Measurements from ENCODE around the gene VPS13C. TPM values are rescaled to one million over a fixed set of nuclear protein-coding genes. Genes with fewer than 3 reads are reported as not detected.

The VPS13C gene
- total and polyA plus RNA-seq, 10 donors = 32.9 to 194 (median 147) TPM

DNA sequence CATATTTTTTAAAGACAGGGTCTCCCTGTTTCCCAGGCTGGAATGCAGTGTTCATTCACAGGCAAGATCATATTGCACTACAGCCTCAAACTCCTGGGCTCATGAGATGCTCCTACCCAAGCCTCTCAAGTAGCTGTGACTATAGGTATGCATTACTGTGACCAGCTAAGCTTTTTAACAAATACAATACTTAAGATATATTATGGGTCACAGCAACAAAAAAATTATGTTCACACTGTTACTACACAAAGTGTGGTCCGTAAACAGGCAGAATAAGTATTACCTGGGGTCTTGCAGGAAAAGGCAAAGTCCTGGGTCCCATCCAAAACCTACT lies 152.5 kb downstream of the VPS13C start:
- no peak overlapping the region for H3K27ac ChIP-seq
- H3K36me3 ChIP-seq = peaks cover 0 to 99% (median 74%) of the 10 kb centered on the region in 6 donors
- 94 to 100% (median 96%) methylated on average over 1 of the region's 1 CpG for WGBS, 5 donors
- TF ChIP-seq POLR2A (IDR thresholded peaks at IDR 0.05) (no peak), POLR2AphosphoS5 (IDR thresholded peaks at IDR 0.05) (no peak)
- TF ChIP-seq, protein P1, sequence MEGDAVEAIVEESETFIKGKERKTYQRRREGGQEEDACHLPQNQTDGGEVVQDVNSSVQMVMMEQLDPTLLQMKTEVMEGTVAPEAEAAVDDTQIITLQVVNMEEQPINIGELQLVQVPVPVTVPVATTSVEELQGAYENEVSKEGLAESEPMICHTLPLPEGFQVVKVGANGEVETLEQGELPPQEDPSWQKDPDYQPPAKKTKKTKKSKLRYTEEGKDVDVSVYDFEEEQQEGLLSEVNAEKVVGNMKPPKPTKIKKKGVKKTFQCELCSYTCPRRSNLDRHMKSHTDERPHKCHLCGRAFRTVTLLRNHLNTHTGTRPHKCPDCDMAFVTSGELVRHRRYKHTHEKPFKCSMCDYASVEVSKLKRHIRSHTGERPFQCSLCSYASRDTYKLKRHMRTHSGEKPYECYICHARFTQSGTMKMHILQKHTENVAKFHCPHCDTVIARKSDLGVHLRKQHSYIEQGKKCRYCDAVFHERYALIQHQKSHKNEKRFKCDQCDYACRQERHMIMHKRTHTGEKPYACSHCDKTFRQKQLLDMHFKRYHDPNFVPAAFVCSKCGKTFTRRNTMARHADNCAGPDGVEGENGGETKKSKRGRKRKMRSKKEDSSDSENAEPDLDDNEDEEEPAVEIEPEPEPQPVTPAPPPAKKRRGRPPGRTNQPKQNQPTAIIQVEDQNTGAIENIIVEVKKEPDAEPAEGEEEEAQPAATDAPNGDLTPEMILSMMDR (IDR thresholded peaks at IDR 0.05 in 8 of 11, conservative IDR thresholded peaks at IDR 0.05 in 3 of 11) = no peak
- H3K27me3 ChIP-seq (replicated peaks in 1 of 7) = no peaks in the 10 kb centered on the region
- H3K4me3 ChIP-seq = no peak overlapping the region
- no peaks in the 10 kb centered on the region for H3K4me1 ChIP-seq
- H3K9me3 ChIP-seq = peaks cover 0 to 9% (median 3%) of the 10 kb centered on the region in 8 donors
- DNase-seq = no peak
- intact Hi-C loops (cut with DNase I; ENCODE audit: low total_unique reads) = no loop called here

DNA sequence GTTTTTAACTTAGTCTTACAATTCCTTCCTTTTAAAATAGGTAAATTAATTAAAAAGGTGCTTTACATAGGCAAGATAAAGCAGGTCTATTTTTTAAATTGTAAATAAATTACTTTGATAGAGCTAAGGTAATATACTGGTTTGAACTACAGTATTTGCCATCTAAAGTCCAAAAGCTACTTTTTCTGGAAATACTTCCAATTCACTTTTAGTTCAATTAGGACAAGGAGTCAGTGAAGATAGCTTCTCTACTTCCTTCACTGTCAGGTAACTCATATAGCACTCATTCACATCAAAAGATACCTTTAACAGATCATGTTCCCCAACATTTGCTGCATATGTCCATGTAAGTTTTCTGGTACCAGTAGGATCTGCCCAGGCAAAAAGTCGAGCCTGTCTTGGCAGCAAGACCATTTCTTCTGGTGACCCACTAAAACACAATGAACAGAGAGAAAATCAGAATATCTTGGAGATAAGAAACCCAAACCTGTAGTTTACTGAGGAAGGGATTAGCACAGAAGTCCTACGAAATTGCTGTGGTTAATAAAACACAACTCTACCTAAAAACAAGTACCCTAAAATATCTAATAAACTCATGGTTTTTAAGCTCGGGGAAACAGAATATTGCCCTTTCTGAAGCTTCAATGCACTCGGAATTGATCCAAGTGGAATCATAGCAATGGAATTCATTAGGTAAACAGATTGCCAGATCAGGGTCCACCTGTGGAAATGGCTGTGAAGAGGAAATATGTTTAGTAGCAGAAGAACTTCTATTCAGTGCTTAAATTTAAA lies 153.1 kb downstream of the VPS13C start:
- no peak for DNase-seq
- no peak for TF ChIP-seq POLR2AphosphoS5 (IDR thresholded peaks at IDR 0.05)
- TF ChIP-seq POLR2A (IDR thresholded peaks at IDR 0.05) = no peak
- TF ChIP-seq, protein P1 (IDR thresholded peaks at IDR 0.05 in 8 of 11, conservative IDR thresholded peaks at IDR 0.05 in 3 of 11) = no peak
- intact Hi-C loops (cut with DNase I; ENCODE audit: low total_unique reads) = no loop called here
- peaks cover 0 to 100% (median 77%) of the 10 kb centered on the region in 6 donors for H3K36me3 ChIP-seq
- no peak overlapping the region for H3K4me3 ChIP-seq
- no peak overlapping the region for H3K27ac ChIP-seq
- H3K9me3 ChIP-seq = peaks cover 0 to 15% (median 9%) of the 10 kb centered on the region in 8 donors
- H3K4me1 ChIP-seq = no peaks in the 10 kb centered on the region
- 90 to 98% (median 96%) methylated on average over 4 of the region's 4 CpGs for WGBS, 5 donors
- no peaks in the 10 kb centered on the region for H3K27me3 ChIP-seq (replicated peaks in 1 of 7)

DNA sequence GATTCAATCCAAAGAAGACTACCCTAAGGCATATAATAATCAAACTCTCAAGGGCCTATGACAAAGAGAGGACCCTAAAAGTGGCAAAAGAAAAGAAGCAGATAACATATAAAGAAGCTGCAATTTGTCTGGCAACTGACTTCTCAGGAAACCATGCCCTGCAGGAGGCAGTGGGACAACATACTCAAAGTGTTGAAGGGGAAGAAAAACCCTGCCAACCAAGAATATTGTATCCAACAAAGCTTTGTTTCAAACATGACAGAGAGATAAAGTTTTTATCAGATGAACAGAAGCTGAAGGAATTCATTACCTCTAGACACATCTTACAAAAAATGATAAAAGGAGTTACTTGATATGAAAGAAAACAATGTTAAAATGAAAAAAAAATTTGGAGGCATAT lies 167.1 kb downstream of the VPS13C start:
- peaks cover 6 to 97% (median 58%) of the 10 kb centered on the region in 6 donors for H3K36me3 ChIP-seq
- TF ChIP-seq, protein P1 (IDR thresholded peaks at IDR 0.05 in 8 of 11, conservative IDR thresholded peaks at IDR 0.05 in 3 of 11) = no peak
- TF ChIP-seq POLR2A (IDR thresholded peaks at IDR 0.05) = no peak
- no peak for TF ChIP-seq POLR2AphosphoS5 (IDR thresholded peaks at IDR 0.05)
- no peak overlapping the region for H3K4me3 ChIP-seq
- peaks cover 3 to 47% (median 40%) of the 10 kb centered on the region in 8 donors for H3K9me3 ChIP-seq
- H3K4me1 ChIP-seq = no peaks in the 10 kb centered on the region
- no peak for DNase-seq
- H3K27me3 ChIP-seq (replicated peaks in 1 of 7) = no peaks in the 10 kb centered on the region
- intact Hi-C loops (cut with DNase I; ENCODE audit: low total_unique reads) = no loop called here
- no peak overlapping the region for H3K27ac ChIP-seq

GRCh38 chr15:61892140-61892539 lies 168.1 kb downstream of the VPS13C start:
- H3K27me3 ChIP-seq (replicated peaks in 1 of 7) = no peaks in the 10 kb centered on the region
- no peaks in the 10 kb centered on the region for H3K4me1 ChIP-seq
- peaks cover 6 to 97% (median 59%) of the 10 kb centered on the region in 6 donors for H3K36me3 ChIP-seq
- 70 to 78% (median 76%) methylated on average over 1 of the region's 1 CpG for WGBS, 5 donors
- no peak overlapping the region for H3K4me3 ChIP-seq
- H3K27ac ChIP-seq = no peak overlapping the region
- no peak for TF ChIP-seq POLR2A (IDR thresholded peaks at IDR 0.05)
- TF ChIP-seq, protein P1 (IDR thresholded peaks at IDR 0.05 in 8 of 11, conservative IDR thresholded peaks at IDR 0.05 in 3 of 11) = no peak
- TF ChIP-seq POLR2AphosphoS5 (IDR thresholded peaks at IDR 0.05) = no peak
- DNase-seq = no peak
- peaks cover 3 to 45% (median 40%) of the 10 kb centered on the region in 8 donors for H3K9me3 ChIP-seq
- intact Hi-C loops (cut with DNase I; ENCODE audit: low total_unique reads) = no loop called here

Data from spleen (tissue), 11 donors.